Renal cortical epithelial cell (primary cell): Measurements from ENCODE around the gene ALDH4A1. TPM values are rescaled to one million over a fixed set of nuclear protein-coding genes. Genes with fewer than 3 reads are reported as not detected.

ENCODE experiments used
- DNase-seq: peaks from one replicate; pipeline ENCODE4 v3.0.0-alpha.2; 2011; ENCODE audit warnings: low read depth
- total RNA-seq: library from RNA; depleted of rRNA; stranded (reverse); fragments of >200 nt; gene quantifications from 2 replicates; pipeline ENCODE4 v1.2.3, GENCODE V29; 2014

Gene ALDH4A1, protein sequence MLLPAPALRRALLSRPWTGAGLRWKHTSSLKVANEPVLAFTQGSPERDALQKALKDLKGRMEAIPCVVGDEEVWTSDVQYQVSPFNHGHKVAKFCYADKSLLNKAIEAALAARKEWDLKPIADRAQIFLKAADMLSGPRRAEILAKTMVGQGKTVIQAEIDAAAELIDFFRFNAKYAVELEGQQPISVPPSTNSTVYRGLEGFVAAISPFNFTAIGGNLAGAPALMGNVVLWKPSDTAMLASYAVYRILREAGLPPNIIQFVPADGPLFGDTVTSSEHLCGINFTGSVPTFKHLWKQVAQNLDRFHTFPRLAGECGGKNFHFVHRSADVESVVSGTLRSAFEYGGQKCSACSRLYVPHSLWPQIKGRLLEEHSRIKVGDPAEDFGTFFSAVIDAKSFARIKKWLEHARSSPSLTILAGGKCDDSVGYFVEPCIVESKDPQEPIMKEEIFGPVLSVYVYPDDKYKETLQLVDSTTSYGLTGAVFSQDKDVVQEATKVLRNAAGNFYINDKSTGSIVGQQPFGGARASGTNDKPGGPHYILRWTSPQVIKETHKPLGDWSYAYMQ
- total RNA-seq: 39.5 and 42.0 TPM in 2 replicates

GRCh38 chr1:18902523-18903290, at the start of gene ALDH4A1:
Gene ALDH4A1, minus strand, starts transcription at chr1:18902555. Its CDS starts 32 bp downstream, at chr1:18902523.
- peak; percentile 96 for DNase-seq

DNA sequence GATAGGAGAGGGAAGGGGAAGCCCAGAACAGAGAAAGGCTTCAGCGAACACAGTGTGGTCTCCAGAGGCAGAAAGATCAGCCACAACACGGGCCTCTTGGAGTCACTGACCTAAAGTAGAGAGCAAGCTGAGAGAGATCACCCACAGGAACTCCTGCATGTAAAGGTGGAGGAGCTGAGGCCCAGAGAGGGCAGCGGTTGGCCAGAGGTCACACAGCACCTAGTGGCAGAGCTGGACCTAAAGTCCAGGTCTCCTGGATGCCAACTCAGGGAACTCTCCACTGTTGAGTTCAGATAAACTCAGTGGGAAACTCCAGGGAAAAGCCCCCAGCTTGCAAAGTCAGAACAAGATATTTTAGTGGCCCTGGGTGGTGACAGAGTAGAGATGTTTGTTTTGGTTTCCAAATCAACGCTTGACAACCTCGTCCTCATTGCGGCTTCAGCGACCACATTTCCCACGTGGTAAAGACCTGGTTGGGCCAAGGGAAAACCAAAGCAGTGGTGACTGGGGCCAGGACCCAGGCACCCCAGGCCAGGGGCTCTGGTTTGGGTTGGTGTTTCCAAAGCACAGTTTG, 49.5 kb upstream of the ALDH4A1 start:
- DNase-seq: peak; percentile 39

- no peak for DNase-seq
Observed at GRCh38 chr1:18951416-18951815, 49.1 kb upstream of the ALDH4A1 start.

- no peak for DNase-seq
Observed at GRCh38 chr1:18950401-18951026, 48.2 kb upstream of the ALDH4A1 start.

- peak; percentile 32 for DNase-seq
Observed at GRCh38 chr1:18949686-18950400, 47.5 kb upstream of the ALDH4A1 start.

GRCh38 chr1:18948913-18949685, 46.7 kb upstream of the ALDH4A1 start:
- peak; percentile 41 for DNase-seq

GRCh38 chr1:18948048-18948912, 45.9 kb upstream of the ALDH4A1 start:
- peak; percentile 90 for DNase-seq

- DNase-seq: no peak
Observed at GRCh38 chr1:18947570-18947969, 45.2 kb upstream of the ALDH4A1 start.

DNA sequence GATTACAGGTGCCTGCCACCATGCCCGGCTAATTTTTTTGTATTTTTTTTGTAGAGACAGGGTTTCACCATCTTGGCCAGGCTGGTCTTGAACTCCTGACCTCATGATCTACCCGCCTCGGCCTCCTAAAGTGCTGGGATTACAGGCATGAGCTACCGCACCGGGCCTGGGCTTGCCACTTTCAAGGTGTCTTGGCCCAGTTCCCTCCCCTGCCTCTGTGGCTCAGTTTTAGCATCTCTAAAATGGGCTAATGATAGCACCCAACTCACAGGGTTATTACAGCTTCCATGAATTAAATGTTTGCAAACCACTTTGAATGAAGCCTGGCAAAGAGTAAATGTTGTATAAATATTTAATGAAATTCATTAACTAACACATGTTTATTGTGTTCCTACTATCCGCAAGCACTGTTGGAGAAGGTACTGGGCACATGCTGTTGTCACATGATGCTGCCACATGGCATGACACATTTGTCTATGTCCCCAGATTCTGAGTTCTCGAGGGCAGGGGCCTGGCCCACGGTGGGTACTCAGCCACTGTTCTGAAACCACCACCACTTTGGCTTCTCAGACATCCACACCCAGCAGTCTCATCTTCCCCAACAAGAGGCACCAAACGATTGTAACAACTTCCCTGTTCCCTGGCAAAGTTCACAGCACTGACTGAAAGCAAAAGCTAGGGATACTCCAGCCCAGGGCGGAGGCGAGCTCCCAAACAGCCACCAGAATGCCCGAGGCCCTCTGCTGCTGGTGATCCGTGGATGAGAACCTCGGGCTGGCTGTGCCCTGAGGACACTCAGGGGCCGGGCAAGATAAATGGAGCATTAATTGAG, 44.4 kb upstream of the ALDH4A1 start:
- DNase-seq: peak; percentile 9

DNA sequence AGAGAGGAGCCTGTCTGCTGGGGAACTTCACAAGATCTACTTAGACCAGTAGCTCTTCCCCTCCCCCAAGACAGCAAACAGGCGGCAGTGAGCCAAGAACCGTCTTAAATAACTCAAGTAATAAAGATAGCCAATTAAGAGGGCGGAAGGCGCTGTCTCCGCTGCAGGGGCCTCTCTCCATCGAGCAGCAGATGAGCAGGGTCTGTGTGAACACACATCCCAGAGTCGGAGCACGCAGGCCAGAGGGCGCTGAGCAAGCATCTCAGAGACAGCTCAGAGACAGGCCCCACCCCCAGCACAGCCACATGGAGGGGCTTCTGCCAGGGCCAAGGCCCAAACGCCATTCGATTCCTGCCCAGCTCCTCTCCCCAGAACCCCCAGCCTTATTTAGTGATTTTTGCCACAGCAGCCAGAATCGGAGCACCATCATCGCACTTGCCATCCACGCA, 43.1 kb upstream of the ALDH4A1 start:
- no peak for DNase-seq

- DNase-seq: no peak
Observed at GRCh38 chr1:18944810-18945209, 42.5 kb upstream of the ALDH4A1 start.

- DNase-seq: no peak
Observed at GRCh38 chr1:18943914-18944572, 41.7 kb upstream of the ALDH4A1 start.

- DNase-seq: no peak
Observed at GRCh38 chr1:18943162-18943561, 40.8 kb upstream of the ALDH4A1 start.

DNA sequence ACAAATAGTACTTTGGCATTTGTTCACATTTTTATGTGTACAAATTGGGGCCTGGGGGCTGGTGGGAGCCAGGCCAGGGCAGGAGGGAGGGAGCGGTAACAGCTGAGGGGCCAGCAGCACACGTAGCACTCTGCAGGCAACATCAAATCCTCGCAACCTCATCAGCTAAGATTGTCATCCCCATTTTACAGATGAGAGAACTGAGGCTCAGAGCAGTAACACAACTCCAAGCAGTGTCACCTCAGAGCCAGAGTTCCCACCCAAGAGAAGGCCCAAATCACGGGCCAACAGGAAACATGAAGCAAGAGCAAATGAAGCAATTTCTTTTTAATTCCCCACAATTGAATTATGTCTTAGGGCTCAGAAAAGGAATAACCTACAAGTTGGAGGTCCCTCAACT, 40.0 kb upstream of the ALDH4A1 start:
- no peak for DNase-seq

DNA sequence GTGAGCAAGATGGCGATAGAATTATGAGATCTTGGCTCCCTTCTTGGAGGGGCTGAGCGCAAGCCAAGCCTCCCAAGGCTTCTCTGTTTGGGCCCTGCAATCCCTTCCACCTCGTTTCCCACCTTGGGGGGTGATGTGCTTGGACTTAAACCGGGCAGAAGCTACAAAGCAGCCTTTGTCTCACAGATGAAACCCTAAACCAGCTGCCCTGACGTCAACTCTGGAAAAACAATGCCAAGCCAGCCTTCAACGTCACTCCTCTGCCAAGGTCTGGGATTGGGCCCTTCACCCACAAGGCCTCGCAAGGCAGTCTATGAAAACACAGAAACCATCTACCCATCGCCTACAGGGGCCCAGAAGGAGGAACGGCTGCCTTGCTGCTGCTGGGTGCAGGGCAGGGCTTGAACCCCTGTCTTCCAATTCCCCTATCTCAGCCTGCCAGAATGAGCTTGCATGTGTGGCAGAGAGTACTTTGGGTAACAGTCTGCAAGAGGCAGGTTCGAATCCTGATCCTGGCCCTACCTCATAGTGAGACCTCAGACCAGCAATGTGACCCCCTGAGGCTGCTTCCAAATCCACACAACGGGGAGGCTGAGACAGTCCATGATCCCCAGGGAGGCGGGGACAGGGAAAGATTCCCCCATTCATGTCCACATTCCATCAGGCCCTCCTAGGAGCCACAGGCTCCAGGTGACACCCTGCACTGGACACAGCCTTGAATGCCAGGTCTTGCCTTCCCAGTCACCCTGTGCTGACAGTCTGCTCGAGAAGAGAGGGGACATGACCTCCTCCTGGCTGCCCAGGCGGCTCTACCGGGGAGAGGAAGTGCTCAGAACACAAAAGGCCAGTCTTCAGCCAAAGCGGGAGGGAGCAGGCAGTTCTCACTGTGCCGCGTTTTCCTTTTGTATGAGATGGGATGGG, 39.1 kb upstream of the ALDH4A1 start:
- DNase-seq: no peak

DNA sequence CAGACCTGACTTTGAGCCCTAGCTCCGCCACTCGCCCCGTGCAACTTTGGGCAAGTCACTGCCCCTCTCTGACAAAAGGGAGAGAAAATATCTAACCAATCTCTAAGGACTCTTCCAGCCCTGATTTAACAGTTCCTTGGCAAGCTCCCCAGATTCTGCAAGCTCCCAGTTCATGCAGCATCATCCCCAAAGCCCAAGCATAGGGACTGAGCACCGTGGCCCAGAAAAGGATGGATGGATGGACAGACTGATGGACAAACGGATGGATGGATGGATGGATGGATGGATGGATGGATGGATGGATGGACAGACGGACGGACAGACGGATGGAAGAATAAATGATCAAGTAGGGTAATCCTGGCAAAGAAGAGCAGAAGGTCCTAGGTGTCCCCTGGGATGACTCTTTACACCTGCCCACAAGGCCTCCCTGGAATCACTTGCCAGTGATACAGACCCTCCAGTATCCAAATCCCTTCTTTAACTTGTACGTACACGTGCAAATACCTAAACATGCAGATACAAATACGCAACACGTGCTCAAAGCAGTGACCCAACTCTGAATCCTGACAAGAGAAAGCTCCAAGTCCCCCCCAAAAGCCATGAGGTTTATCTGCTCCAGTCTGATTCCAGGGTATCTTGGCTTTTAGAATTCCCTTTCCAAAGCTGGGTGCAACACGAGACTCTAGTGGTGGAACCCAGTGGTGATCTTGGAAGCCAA, 38.1 kb upstream of the ALDH4A1 start:
- DNase-seq: no peak
